Stimulated activated effector memory CD8-positive, alpha-beta T cell treated with anti-CD3 and anti-CD28 coated beads, Interleukin-12 subunit alpha, Interleukin-12 subunit beta, amount 100 ng/mL, for 72 hours (primary cell): ENCODE data around the gene RYR1.
"Not testable (repeated sequence)": the region's sequence is repeated elsewhere in the genome, so short reads cannot be mapped to it uniquely, and the experiment has no call there.

Source experiments
- ATAC-seq: fragments of 150-1000 bp; cut with Tn5 transposase; 2 replicates; pipeline ENCODE4 v1.10.0; 2021
- DNase-seq, 2 donors: peaks; one replicate each; pipeline ENCODE4 v3.0.0; 2021 to 2022; ENCODE audit warnings: low spot score in 2 of 2
- H3K27ac Mint-ChIP-seq: one replicate; pipeline ENCODE4 v1.8.0; 2022; ENCODE audit warnings: mild to moderate bottlenecking, mixed read lengths
- H3K36me3 Mint-ChIP-seq: one replicate; pipeline ENCODE4 v1.8.0; 2022; ENCODE audit warnings: mild to moderate bottlenecking, mixed read lengths
- H3K4me1 Mint-ChIP-seq: one replicate; pipeline ENCODE4 v1.8.0; 2022; ENCODE audit warnings: mixed read lengths
- H3K4me3 Mint-ChIP-seq: one replicate; pipeline ENCODE4 v1.8.0; 2022; ENCODE audit warnings: mild to moderate bottlenecking, mixed read lengths
- H3K9me3 Mint-ChIP-seq: one replicate; pipeline ENCODE4 v1.8.0; 2022; ENCODE audit warnings: mixed read lengths

The RYR1 gene

DNA sequence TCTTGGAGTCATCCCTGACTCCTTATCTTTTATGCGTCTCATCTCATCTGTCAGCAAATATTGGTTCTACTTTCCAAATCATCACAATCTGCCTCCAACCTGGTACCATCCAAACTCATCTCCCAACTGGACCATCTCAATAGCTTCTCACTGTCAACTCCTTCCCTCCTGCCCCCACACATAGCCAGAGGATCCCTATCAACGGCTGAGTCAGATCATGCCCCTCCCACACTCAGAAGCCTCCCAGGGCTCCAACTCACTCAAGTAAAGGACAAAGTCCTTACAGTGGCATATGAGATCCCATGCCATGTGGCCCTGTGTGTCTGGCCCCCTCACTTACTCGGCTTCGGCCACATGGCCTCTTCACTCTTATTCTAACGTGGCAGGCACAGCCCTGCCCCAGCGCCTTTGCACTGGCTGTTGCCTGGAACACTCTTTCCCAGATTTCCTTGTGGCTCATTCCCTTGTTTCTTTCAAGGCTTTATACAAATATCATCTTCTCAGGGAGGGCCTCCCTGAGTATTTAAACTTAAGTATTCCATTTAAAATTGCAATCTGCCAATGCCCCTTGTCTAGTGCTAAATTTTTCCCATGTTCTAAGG, 40.7 kb upstream of the RYR1 start:
- no peak overlapping the region for H3K27ac Mint-ChIP-seq
- H3K4me1 Mint-ChIP-seq = peaks cover 54% of the 10 kb centered on the region
- ATAC-seq (no peak), DNase-seq (no peak)
- H3K36me3 Mint-ChIP-seq = peaks cover 10% of the 10 kb centered on the region
- no peak overlapping the region for H3K4me3 Mint-ChIP-seq
- no peaks in the 10 kb centered on the region for H3K9me3 Mint-ChIP-seq

DNA sequence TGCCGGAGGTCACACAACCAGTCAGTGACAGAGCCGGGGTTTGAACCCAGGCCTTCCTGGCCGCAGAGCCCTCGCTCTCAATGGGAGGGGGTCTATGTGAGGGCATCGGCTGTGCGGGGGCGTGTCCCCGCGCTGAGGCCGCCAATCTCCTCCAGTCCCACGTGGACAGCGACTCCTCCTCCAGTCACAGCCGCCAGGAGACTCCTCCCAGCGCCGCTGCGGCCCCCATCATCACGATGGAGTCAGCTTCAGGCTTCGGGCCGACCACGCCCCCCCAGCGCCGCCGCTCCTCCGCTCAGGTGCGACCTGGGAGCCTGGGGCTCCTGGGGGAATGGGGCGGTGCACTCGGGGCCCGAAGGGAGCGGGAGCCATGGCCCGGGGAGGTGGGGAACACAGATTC, 39.0 kb upstream of the RYR1 start:
- ATAC-seq = peak; percentile 75
- DNase-seq = peak; percentile 43 to 80
- peaks cover 4% of the 10 kb centered on the region for H3K36me3 Mint-ChIP-seq
- H3K9me3 Mint-ChIP-seq = no peaks in the 10 kb centered on the region
- peak overlapping the region; percentile 84 for H3K27ac Mint-ChIP-seq
- H3K4me1 Mint-ChIP-seq = peaks cover 44% of the 10 kb centered on the region
- H3K4me3 Mint-ChIP-seq = peak overlapping the region; percentile 77

- peak overlapping the region; percentile 84 for H3K27ac Mint-ChIP-seq
- H3K9me3 Mint-ChIP-seq = no peaks in the 10 kb centered on the region
- ATAC-seq (peak; percentile 84), DNase-seq (peak; percentile 49 to 71)
- peaks cover 4% of the 10 kb centered on the region for H3K36me3 Mint-ChIP-seq
- H3K4me1 Mint-ChIP-seq = peaks cover 37% of the 10 kb centered on the region
- peak overlapping the region; percentile 77 for H3K4me3 Mint-ChIP-seq
Observed at GRCh38 chr19:38395381-38396114, 37.9 kb upstream of the RYR1 start.

GRCh38 chr19:38399081-38399480, 34.4 kb upstream of the RYR1 start:
- no peak overlapping the region for H3K4me3 Mint-ChIP-seq
- no peak overlapping the region for H3K27ac Mint-ChIP-seq

DNA sequence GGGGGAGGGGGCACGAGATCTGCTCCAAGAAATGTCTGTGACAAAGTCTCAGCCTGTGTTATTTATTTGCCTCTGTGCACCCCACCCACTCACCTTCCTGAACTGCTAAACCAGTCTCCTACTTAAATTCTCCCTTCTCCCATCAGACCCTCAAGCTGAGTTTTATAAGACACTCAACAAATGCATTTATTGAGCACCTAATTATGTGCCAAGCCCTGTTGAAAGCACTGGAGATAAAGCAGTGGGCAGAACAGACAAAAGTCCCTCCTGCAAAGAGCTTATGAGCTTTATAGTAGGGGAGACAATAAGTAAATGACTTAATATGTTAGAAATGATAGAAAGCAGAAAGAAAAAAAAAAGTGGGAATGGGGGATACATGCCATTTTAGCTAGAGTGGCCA, 34.0 kb upstream of the RYR1 start:
- no peak overlapping the region for H3K27ac Mint-ChIP-seq
- no peaks in the 10 kb centered on the region for H3K9me3 Mint-ChIP-seq
- ATAC-seq (no peak), DNase-seq (no peak)
- H3K4me3 Mint-ChIP-seq = no peak overlapping the region
- H3K36me3 Mint-ChIP-seq = peaks cover 21% of the 10 kb centered on the region
- peaks cover 41% of the 10 kb centered on the region for H3K4me1 Mint-ChIP-seq

More at GRCh38 chr19:38399081-38399480, 34.4 kb upstream of the RYR1 start:
- Mint-ChIP-seq H3K4me1 (peaks cover 40% of the 10 kb centered on the region), H3K36me3 (peaks cover 16% of the 10 kb centered on the region), H3K9me3 (no peaks in the 10 kb centered on the region)
- no peak for ATAC-seq
- DNase-seq = no peak

DNA sequence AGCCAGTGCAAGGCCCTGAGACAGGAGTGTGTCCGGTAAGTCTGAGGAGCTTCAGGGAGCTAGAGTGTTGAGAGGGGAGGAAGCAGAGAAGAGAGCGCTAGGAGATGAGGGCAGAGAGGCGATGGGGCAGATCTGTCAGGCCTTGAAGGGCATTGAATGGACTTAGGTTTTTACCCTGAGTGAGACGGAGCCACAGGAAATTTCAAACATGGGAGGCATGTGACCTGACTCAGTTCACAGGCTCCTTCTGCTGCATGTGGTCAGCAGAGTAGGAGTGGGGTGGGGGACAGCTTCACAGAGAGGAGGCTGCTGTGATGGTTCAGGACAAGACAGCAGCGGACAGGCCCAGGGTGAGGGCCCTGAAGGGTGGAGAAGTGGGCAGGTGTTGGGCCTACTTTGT, 33.1 kb upstream of the RYR1 start:
- Mint-ChIP-seq H3K4me3 (no peak overlapping the region), H3K27ac (no peak overlapping the region), H3K4me1 (peaks cover 43% of the 10 kb centered on the region), H3K36me3 (peaks cover 25% of the 10 kb centered on the region), H3K9me3 (no peaks in the 10 kb centered on the region)
- no peak for DNase-seq
- ATAC-seq = no peak

DNA sequence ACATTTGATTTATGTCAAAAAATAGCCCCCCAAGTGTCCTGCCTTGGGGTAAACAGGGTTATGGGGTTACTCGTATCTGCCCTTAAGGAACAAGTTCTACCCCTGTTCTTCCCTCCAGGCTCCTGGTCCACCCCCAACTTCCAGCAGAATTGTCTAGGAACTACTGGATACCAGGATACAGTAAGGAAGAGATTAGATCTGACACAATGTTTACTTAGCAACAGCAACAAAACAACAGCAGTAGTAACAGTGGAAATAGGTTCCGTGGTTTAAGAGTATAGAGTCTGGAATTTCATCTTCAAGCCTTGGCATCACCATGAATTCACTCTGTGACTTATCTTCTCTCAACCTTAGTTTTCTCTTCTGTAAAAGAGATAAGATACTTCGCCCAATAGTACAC, 32.3 kb upstream of the RYR1 start:
- Mint-ChIP-seq H3K36me3 (peaks cover 33% of the 10 kb centered on the region), H3K27ac (no peak overlapping the region), H3K4me1 (peaks cover 44% of the 10 kb centered on the region), H3K9me3 (no peaks in the 10 kb centered on the region), H3K4me3 (peak overlapping the region; percentile 55)
- DNase-seq (no peak), ATAC-seq (no peak)

DNA sequence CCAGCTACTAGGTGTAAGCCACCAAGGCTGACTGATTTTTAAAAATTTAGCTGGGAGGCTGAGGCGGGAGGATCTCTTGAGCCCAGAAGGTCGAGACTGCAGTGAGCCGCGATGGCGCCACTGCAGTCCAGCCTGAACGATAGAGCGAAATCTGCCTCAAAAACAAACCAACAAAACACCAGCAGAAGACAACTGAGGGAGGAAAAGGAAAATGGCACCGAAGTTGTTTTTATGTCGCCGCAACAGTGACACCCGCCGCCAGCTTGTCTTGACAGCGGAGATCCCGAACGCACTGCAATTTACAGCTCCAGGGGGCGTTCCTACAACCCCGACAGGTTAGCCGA, 30.9 kb upstream of the RYR1 start:
- Mint-ChIP-seq H3K4me3 (peak overlapping the region; percentile 90), H3K4me1 (peaks cover 31% of the 10 kb centered on the region), H3K36me3 (peaks cover 48% of the 10 kb centered on the region), H3K9me3 (no peaks in the 10 kb centered on the region), H3K27ac (peak overlapping the region; percentile 94)
- ATAC-seq (no peak), DNase-seq (no peak)

GRCh38 chr19:38402967-38403674, 30.4 kb upstream of the RYR1 start, which contains the start of gene FAM98C:
FAM98C (plus strand) TSS chr19:38403093; CDS start chr19:38403154, 61 bp downstream.
- ATAC-seq (peak; percentile 97), DNase-seq (peak; percentile 98 to 99)
- Mint-ChIP-seq H3K4me1 (peaks cover 31% of the 10 kb centered on the region), H3K36me3 (peaks cover 53% of the 10 kb centered on the region), H3K4me3 (peak within 1 kb of the TSS; percentile 90), H3K9me3 (no peaks in the 10 kb centered on the region), H3K27ac (peak within 1 kb of the TSS; percentile 94)

GRCh38 chr19:38404858-38405257, 28.6 kb upstream of the RYR1 start:
- no peak for DNase-seq
- ATAC-seq = no peak
- Mint-ChIP-seq H3K27ac (peak overlapping the region; percentile 94), H3K9me3 (no peaks in the 10 kb centered on the region), H3K4me3 (peak overlapping the region; percentile 90), H3K4me1 (peaks cover 31% of the 10 kb centered on the region), H3K36me3 (peaks cover 70% of the 10 kb centered on the region)

DNA sequence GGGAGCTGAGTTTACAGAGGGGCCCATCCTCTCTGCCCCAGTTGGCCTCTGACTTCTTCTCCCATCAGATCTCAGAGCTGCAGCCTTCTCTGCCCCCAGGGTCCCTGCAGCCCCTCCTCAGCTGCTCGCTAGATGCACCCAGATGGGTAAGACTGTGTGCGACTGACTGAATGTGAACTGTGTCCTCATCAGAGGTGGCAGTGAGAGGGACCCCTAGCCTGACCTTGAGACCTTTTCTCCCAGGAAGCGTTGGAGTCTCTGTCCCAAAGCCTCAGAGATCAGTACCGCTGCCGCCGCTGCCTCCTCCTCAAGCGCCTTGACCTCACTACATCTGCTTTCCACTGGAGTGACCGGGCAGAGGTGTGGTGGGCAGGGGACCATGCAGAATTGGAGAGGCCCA, 28.2 kb upstream of the RYR1 start:
- no peak overlapping the region for H3K27ac Mint-ChIP-seq
- ATAC-seq (no peak), DNase-seq (no peak)
- peak overlapping the region; percentile 90 for H3K4me3 Mint-ChIP-seq
- H3K4me1 Mint-ChIP-seq = peaks cover 31% of the 10 kb centered on the region
- H3K9me3 Mint-ChIP-seq = no peaks in the 10 kb centered on the region
- peaks cover 74% of the 10 kb centered on the region for H3K36me3 Mint-ChIP-seq

DNA sequence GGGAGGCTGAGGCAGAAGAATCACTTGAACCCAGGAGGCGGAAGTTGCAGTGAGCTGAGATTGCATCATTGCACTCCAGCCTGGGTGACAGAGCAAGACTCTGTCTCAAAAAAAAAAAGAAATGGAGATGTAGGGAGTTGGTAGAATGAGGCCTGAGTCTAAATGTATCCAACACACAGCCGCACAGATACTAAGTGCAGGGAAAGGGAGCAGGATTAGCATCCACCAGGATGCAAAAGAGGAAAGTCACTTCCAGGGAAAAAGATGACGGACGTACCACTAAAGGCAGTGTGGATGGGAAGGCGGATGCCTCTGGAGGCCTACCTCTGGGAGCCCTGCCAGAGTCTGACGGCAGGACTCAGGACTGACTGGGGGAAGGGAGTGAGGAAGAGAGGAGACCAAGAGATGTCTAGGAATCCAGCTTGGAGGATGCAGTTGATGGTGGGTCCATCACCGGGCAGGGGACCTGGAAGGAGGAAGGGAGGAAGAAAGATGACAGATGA, 23.8 kb upstream of the RYR1 start:
- Mint-ChIP-seq H3K4me3 (no peak overlapping the region), H3K4me1 (peaks cover 13% of the 10 kb centered on the region), H3K9me3 (no peaks in the 10 kb centered on the region), H3K36me3 (peaks cover 93% of the 10 kb centered on the region), H3K27ac (peak overlapping the region; percentile 51)
- ATAC-seq (no peak), DNase-seq (no peak)

DNA sequence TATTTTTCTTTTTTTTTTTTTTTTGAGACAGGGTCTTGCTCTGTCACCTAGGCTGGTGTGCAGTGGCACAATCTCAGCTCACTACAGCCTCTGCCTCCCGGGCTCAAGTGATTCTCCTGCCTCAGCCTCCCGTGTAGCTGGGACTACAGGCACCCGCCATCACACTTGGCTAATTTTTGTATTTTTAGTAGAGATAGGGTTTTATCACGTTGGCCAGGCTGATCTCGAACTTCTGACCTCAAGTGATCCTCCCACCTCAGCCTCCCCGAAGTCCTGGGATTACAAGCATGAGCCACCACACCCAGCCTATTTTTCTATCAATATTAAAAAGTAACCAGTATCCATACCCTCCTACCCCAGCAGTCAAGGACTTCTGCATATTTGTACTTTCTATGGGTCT, 23.1 kb upstream of the RYR1 start:
- not testable (repeated sequence) for ATAC-seq, DNase-seq, H3K4me3 Mint-ChIP-seq, H3K9me3 Mint-ChIP-seq, H3K4me1 Mint-ChIP-seq
- peaks cover 93% of the 10 kb centered on the region for H3K36me3 Mint-ChIP-seq
- H3K27ac Mint-ChIP-seq = peak overlapping the region; percentile 73

DNA sequence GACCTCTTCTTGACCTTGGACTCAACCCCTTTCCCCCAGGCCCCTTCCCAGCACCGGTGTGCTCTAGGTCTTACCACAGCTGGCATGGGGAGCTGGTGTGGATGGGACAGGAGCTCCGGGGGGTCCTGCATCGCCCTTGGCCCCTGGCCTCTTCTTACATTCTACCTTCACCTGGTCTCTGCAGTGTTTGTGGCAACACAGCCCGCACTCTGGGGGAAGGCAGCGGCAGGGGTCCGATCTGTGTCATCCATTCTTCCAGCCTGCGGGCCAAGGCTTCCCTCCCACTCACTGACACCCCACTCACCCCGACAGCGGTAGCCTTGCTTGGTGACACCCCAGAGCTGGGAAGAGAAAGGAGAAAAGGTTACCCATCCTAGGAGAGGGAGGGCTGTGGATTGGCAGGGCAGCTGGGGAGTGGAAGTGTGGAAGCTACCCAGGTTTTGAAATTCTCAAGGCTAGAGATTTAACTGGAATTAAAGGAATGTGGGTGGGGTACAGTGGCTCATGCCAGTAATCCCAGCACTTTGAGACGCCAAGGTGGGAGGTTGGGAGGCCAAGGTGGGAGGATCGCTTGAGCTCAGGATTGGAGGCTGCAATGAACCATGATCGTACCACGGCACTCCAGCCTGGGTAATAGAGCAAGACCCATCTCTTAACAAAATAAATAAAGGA, 22.3 kb upstream of the RYR1 start:
- ATAC-seq = no peak
- Mint-ChIP-seq H3K9me3 (no peaks in the 10 kb centered on the region), H3K4me1 (peaks cover 5% of the 10 kb centered on the region), H3K4me3 (no peak overlapping the region), H3K27ac (peak overlapping the region; percentile 73), H3K36me3 (peaks cover 90% of the 10 kb centered on the region)
- no peak for DNase-seq

DNA sequence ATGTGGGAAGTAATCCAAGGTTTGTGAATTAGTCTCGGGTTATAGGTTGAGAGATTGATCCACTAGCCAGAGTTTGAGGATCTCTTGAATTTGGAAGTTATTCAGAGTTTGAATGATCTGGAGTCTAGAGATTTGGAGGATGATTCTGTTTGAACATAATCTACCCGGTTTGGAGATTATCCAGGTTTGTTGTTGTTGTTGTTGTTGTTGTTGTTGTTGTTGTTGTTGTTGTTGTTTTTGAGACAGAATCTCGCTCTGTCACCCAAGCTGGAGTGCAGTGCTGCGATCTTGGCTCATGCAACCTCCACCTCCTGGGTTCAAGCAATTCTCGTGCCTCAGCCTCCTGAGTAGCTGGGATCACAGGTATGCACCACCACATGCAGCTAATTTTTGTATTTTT, 21.6 kb upstream of the RYR1 start:
- DNase-seq, H3K27ac Mint-ChIP-seq, ATAC-seq, H3K4me3 Mint-ChIP-seq, H3K4me1 Mint-ChIP-seq, H3K9me3 Mint-ChIP-seq: not testable (repeated sequence)
- H3K36me3 Mint-ChIP-seq = peaks cover 89% of the 10 kb centered on the region
